B cell (primary cell): Measurements from ENCODE around the gene TSPAN9. TPM values are rescaled to one million over a fixed set of nuclear protein-coding genes. Genes with fewer than 3 reads are reported as not detected.

ENCODE experiments used
- ATAC-seq: fragments of 200-7000 bp; cut with Tn5 transposase; one replicate; pipeline ENCODE4 v1.10.0; 2021; ENCODE audit warnings: low read depth, mild to moderate bottlenecking, moderate number of reproducible peaks, moderate library complexity
- CTCF ChIA-PET: fragments of 350-600 bp; sonication (Branson Sonifier 250); formaldehyde crosslinking; loops from one replicate; lab custom pipeline; 2021; ENCODE audit warnings: antibody characterized with exemption, inconsistent platforms; lab: Charles Lee
- POLR2A ChIA-PET: fragments of 350-600 bp; sonication (Branson Sonifier 250); formaldehyde crosslinking; loops from one replicate; lab custom pipeline; 2021; ENCODE audit warnings: antibody characterized with exemption; lab: Charles Lee
- DNase-seq: peaks from one replicate; pipeline ENCODE4 v3.0.0; 2013
- H2AFZ ChIP-seq: 2 replicates; pipeline ENCODE4 v1.6.1; 2012; ENCODE audit warnings: mild to moderate bottlenecking, low read depth, low read length; ENCODE audit not compliant: insufficient read depth, poor library complexity, severe bottlenecking
- H3K27ac ChIP-seq, 2 donors: 1 replicate in 1 of 2; 2 replicates in 1 of 2; pipeline ENCODE4 v1.5.1; 2012 to 2013; ENCODE audit warnings: low read length in 2 of 2, mild to moderate bottlenecking in 2 of 2, moderate library complexity in 1 of 2
- H3K27me3 ChIP-seq, 4 experiments: fragments of 200-600 bp in 1 of 4; sonication (generic) in 1 of 4; replicated peaks in 1 of 4; 1 replicate in 2 of 4; 2 replicates in 2 of 4; pipeline versions ENCODE4 v1.6.1 to v1.7.0; 2013 to 2016; ENCODE audit warnings: low read length in 3 of 4, mild to moderate bottlenecking in 2 of 4, mixed read lengths in 1 of 4, moderate library complexity in 1 of 4; ENCODE audit not compliant: insufficient read depth in 4 of 4, control insufficient read depth in 3 of 4; ENCODE audit errors: control extremely low read depth in 1 of 4
- H3K36me3 ChIP-seq, 2 experiments: replicated peaks in 1 of 2; 1 replicate in 1 of 2; 2 replicates in 1 of 2; pipeline versions ENCODE4 v1.6.1 to v1.7.1; 2013; ENCODE audit warnings: low read length in 1 of 2; ENCODE audit not compliant: insufficient read depth in 2 of 2, control insufficient read depth in 1 of 2; ENCODE audit errors: control extremely low read depth in 1 of 2, extremely low read depth in 1 of 2
- H3K4me1 ChIP-seq, 2 donors: fragments of 200-600 bp in 1 of 2; sonication (generic) in 1 of 2; 1 replicate in 1 of 2; 2 replicates in 1 of 2; pipeline versions ENCODE4 v1.5.1 to v1.6.1; 2013 to 2017; ENCODE audit warnings: low read length in 2 of 2; ENCODE audit not compliant: control insufficient read depth in 2 of 2, insufficient read depth in 2 of 2
- H3K4me2 ChIP-seq: replicated peaks from 2 replicates; pipeline ENCODE3; 2012; ENCODE audit warnings: mild to moderate bottlenecking, low read depth, low read length; ENCODE audit not compliant: poor library complexity, severe bottlenecking
- H3K4me3 ChIP-seq, 5 experiments: fragments of 200-600 bp in 1 of 5; sonication (generic) in 1 of 5; 1 replicate in 3 of 5; 2 replicates in 2 of 5; pipeline versions ENCODE4 v1.5.1 to v1.7.0; 2011 to 2016; ENCODE audit warnings: low read length in 4 of 5, mild to moderate bottlenecking in 4 of 5, low read depth in 2 of 5, control low read depth in 1 of 5, moderate library complexity in 1 of 5; ENCODE audit not compliant: insufficient read depth in 1 of 5; ENCODE audit errors: control extremely low read depth in 1 of 5, extremely low read depth in 1 of 5
- H3K79me2 ChIP-seq: fragments of 200-600 bp; sonication (generic); one replicate; pipeline ENCODE4 v1.6.0; 2016; ENCODE audit warnings: low read length; ENCODE audit not compliant: control insufficient read depth, insufficient read depth
- H3K9ac ChIP-seq: fragments of 200-600 bp; sonication (generic); 2 replicates; pipeline ENCODE4 v1.6.1; 2017; ENCODE audit warnings: mild to moderate bottlenecking, low read length, moderate library complexity
- H3K9me3 ChIP-seq, 3 donors: one replicate each; pipeline versions ENCODE4 v1.6.1 to v1.7.1; 2013; ENCODE audit warnings: low read length in 2 of 3; ENCODE audit not compliant: control insufficient read depth in 2 of 3, insufficient read depth in 1 of 3; ENCODE audit errors: control extremely low read depth in 1 of 3
- H4K20me1 ChIP-seq: 2 replicates; pipeline ENCODE4 v1.6.0; 2012; ENCODE audit warnings: mild to moderate bottlenecking, low read length; ENCODE audit not compliant: insufficient read depth, control insufficient read depth, poor library complexity, severe bottlenecking
- H3K27ac Mint-ChIP-seq: one replicate; pipeline ENCODE4 v1.8.0; 2021; ENCODE audit warnings: mixed read lengths
- H3K27me3 Mint-ChIP-seq: one replicate; pipeline ENCODE4 v1.8.0; 2021; ENCODE audit warnings: mixed read lengths
- H3K4me1 Mint-ChIP-seq: one replicate; pipeline ENCODE4 v1.8.0; 2021; ENCODE audit warnings: mixed read lengths
- H3K4me3 Mint-ChIP-seq: one replicate; pipeline ENCODE4 v1.8.0; 2021; ENCODE audit warnings: mixed read lengths
- H3K9me3 Mint-ChIP-seq: one replicate; pipeline ENCODE4 v1.8.0; 2022; ENCODE audit warnings: mixed read lengths; ENCODE audit not compliant: insufficient read depth
- EZH2 ChIP-seq: IDR thresholded peaks from 2 replicates; pipeline ENCODE4 v1.6.1; 2012; ENCODE audit warnings: borderline replicate concordance, low read depth, mild to moderate bottlenecking, moderate library complexity, low read length; ENCODE audit not compliant: insufficient read depth, poor library complexity, severe bottlenecking
- WGBS: methylation state at CpG from one replicate; pipeline ENCODE4 v1.1.5; 2013; ENCODE audit warnings: missing lambda C conversion rate; ENCODE audit not compliant: insufficient coverage; 5-methylcytosine and 5-hydroxymethylcytosine counted together
- intact Hi-C: fragments of 100-400 bp; cut with micrococcal nuclease; formaldehyde crosslinking; loops from one replicate; pipeline ENCODE4 v1.10.0; 2022
- polyA plus RNA-seq: library from polyadenylated mRNA; depleted of rRNA; stranded (reverse); fragments of >200 nt; gene quantifications from 2 replicates; pipeline ENCODE4 v1.2.3, GENCODE V29; 2012
- total RNA-seq, 2 donors: library from RNA; stranded (reverse); fragments of 120-200 nt in 1 of 2; gene quantifications; 1 replicate in 1 of 2; 2 replicates in 1 of 2; pipeline versions ENCODE4 v1.2.3 to v1.2.4, GENCODE V29; 2013 to 2022
- TF ChIP-seq, protein P1 (sequence below): fragments of 200-600 bp; IDR thresholded peaks from one replicate; pipeline ENCODE4 v1.8.0; 2022; ENCODE audit warnings: antibody characterized with exemption, mild to moderate bottlenecking

The TSPAN9 gene
- total and polyA plus RNA-seq, 2 donors (not counting 1 experiment from before 2014, with no cell fraction given), result 0.15 to 0.37 TPM

DNA sequence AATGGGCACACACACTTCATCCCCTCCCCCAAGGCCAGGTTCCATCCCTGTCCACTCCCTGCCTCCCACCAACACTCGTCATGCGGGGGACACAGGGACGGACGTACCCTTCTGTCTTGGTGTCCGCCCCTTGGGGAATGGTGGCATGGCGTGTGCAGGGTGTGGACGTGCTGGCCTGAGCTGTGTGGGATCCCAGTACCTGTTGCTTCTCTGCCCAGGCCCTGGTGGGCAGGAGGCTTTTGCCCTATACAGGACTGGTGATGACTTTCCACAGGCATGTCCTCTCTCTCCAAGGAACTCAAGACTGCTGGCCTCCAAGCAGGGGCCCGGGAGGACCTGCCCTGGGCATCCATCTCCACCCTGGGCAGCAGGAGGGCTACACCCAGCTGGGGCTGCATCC lies 218.0 kb downstream of the TSPAN9 start:
- no peak overlapping the region for H3K4me2 ChIP-seq
- H3K27me3 Mint-ChIP-seq, result peaks cover 13% of the 10 kb centered on the region
- ChIA-PET CTCF (no interaction called here), POLR2A (no interaction called here)
- no peak for TF ChIP-seq EZH2
- TF ChIP-seq, protein P1, sequence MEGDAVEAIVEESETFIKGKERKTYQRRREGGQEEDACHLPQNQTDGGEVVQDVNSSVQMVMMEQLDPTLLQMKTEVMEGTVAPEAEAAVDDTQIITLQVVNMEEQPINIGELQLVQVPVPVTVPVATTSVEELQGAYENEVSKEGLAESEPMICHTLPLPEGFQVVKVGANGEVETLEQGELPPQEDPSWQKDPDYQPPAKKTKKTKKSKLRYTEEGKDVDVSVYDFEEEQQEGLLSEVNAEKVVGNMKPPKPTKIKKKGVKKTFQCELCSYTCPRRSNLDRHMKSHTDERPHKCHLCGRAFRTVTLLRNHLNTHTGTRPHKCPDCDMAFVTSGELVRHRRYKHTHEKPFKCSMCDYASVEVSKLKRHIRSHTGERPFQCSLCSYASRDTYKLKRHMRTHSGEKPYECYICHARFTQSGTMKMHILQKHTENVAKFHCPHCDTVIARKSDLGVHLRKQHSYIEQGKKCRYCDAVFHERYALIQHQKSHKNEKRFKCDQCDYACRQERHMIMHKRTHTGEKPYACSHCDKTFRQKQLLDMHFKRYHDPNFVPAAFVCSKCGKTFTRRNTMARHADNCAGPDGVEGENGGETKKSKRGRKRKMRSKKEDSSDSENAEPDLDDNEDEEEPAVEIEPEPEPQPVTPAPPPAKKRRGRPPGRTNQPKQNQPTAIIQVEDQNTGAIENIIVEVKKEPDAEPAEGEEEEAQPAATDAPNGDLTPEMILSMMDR, result no peak
- no peak for ATAC-seq
- no peaks in the 10 kb centered on the region for H3K36me3 ChIP-seq
- H3K9me3 Mint-ChIP-seq, result no peaks in the 10 kb centered on the region
- DNase-seq, result no peak
- intact Hi-C loops, result no loop called here
- no peaks in the 10 kb centered on the region for H3K79me2 ChIP-seq
- peaks cover 0 to 8% (median 0%) of the 10 kb centered on the region in 4 experiments for H3K27me3 ChIP-seq
- no peak overlapping the region for H3K9ac ChIP-seq
- no peaks in the 10 kb centered on the region for H4K20me1 ChIP-seq
- no peak overlapping the region for H2AFZ ChIP-seq
- H3K4me3 Mint-ChIP-seq, result no peak overlapping the region
- WGBS, result 94% methylated on average over 8 of the region's 8 CpGs
- no peaks in the 10 kb centered on the region for H3K9me3 ChIP-seq
- peaks cover 6% of the 10 kb centered on the region for H3K4me1 Mint-ChIP-seq
- H3K27ac Mint-ChIP-seq, result no peak overlapping the region
- no peak overlapping the region for H3K27ac ChIP-seq
- H3K4me1 ChIP-seq, result peaks cover 4 to 9% of the 10 kb centered on the region in 2 donors
- no peak overlapping the region for H3K4me3 ChIP-seq

DNA sequence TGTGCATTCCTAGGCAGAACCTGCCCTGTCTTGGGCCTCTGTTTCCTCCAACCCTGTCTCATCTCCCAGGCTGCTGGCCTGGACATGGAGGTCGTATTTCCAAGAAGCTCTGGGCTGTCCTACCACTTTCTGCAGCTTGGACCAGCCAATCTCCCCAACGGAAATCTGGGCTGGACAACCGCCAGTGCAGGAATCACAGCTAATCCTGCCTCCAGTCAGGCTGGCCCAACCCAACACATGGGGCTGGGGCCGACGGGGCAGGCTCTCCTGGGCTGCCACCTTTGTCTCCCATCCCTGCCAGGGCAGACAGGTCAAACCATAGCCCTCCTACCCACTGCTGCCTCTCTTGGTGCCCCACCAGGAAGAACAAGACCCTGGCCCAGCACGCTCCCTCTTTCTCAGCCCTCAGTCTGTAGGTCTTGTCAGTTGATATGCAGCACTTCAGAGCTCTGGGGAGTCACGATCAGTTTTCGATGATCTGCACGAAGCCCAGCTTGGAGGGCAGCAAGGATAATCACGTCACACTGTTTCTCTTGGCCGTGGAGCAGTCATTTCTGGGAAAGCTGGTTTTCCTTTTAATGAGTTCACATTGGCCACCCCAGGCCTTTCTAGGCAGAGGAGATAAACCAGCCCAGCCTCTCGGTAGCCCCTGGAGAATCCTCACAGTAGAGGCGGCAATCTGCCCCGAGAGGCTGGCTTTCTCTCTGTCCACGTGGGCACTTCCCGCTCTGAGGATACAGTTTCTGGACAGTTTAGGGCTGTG lies 218.6 kb downstream of the TSPAN9 start:
- Histone ChIP-seq H3K27ac (no peak overlapping the region), H3K9ac (no peak overlapping the region), H3K36me3 (no peaks in the 10 kb centered on the region), H3K27me3 (peaks cover 0 to 14% (median 0%) of the 10 kb centered on the region in 4 experiments), H3K9me3 (no peaks in the 10 kb centered on the region), H3K4me2 (no peak overlapping the region), H3K4me1 (peaks cover 9 to 15% of the 10 kb centered on the region in 2 donors), H4K20me1 (no peaks in the 10 kb centered on the region), H3K79me2 (no peaks in the 10 kb centered on the region), H2AFZ (no peak overlapping the region), H3K4me3 (no peak overlapping the region)
- Mint-ChIP-seq H3K27ac (no peak overlapping the region), H3K9me3 (no peaks in the 10 kb centered on the region), H3K4me3 (no peak overlapping the region), H3K27me3 (peaks cover 13% of the 10 kb centered on the region), H3K4me1 (peaks cover 12% of the 10 kb centered on the region)
- WGBS, result 88% methylated on average over 16 of the region's 16 CpGs
- CTCF ChIA-PET, result no interaction called here
- POLR2A ChIA-PET, result no interaction called here
- ATAC-seq, result no peak
- intact Hi-C loops, result no loop called here
- TF ChIP-seq, protein P1, result no peak
- no peak for TF ChIP-seq EZH2
- DNase-seq, result no peak
